Calu3 (cell line): ENCODE results near the gene ARL4A. TPM values are rescaled to one million over a fixed set of nuclear protein-coding genes. Genes with fewer than 3 reads are reported as not detected.
"Not testable (repeated sequence)": the region's sequence is repeated elsewhere in the genome, so short reads cannot be mapped to it uniquely, and the experiment has no call there.

Source experiments
- BruUV-seq: library from RNA; stranded (reverse); fragments of 400-500 nt; replicated peaks from 2 replicates; lab custom pipeline; 2021; lab: Mats Ljungman, UMichigan
- CTCF ChIA-PET: fragments of 300-600 bp; sonication (Branson Sonifier 250); formaldehyde crosslinking; loops from one replicate; lab custom pipeline; 2022; ENCODE audit warnings: antibody characterized with exemption; lab: Charles Lee
- DNase-seq: peaks from one replicate; pipeline ENCODE4 v3.0.0; 2022
- H3K27ac Mint-ChIP-seq: one replicate; pipeline ENCODE4 v1.8.0; 2022; ENCODE audit warnings: mixed read lengths; ENCODE audit not compliant: unreplicated experiment
- H3K27me3 Mint-ChIP-seq: one replicate; pipeline ENCODE4 v1.8.0; 2022; ENCODE audit warnings: mixed read lengths; ENCODE audit not compliant: unreplicated experiment
- H3K36me3 Mint-ChIP-seq: one replicate; pipeline ENCODE4 v1.8.0; 2022; ENCODE audit warnings: mild to moderate bottlenecking, moderate library complexity, mixed read lengths; ENCODE audit not compliant: insufficient read depth, unreplicated experiment
- H3K4me1 Mint-ChIP-seq: one replicate; pipeline ENCODE4 v1.8.0; 2022; ENCODE audit warnings: mild to moderate bottlenecking, low read depth, mixed read lengths; ENCODE audit not compliant: unreplicated experiment
- H3K4me3 Mint-ChIP-seq: one replicate; pipeline ENCODE4 v1.8.0; 2022; ENCODE audit warnings: mild to moderate bottlenecking, low read depth, moderate library complexity, mixed read lengths; ENCODE audit not compliant: unreplicated experiment
- H3K9me3 Mint-ChIP-seq: one replicate; pipeline ENCODE4 v1.8.0; 2022; ENCODE audit warnings: low read depth, mixed read lengths; ENCODE audit not compliant: unreplicated experiment
- CTCF ChIP-seq: fragments of 200-600 bp; IDR thresholded peaks from one replicate; pipeline ENCODE4 v1.8.0; 2022; ENCODE audit warnings: antibody characterized with exemption; ENCODE audit not compliant: unreplicated experiment
- intact Hi-C: fragments of 100-400 bp; cut with micrococcal nuclease; formaldehyde crosslinking; loops from one replicate; pipeline ENCODE4 v1.10.0; 2022; ENCODE audit not compliant: unreplicated experiment
- total RNA-seq: library from RNA; stranded (reverse); gene quantifications from 2 replicates; pipeline ENCODE4 v1.2.3, GENCODE V29; 2022

Gene ARL4A
- total RNA-seq, 1 experiment from 2014 or later, result 31.9 TPM

- no peaks in the 10 kb centered on the region for H3K36me3 Mint-ChIP-seq
- H3K27me3 Mint-ChIP-seq, result no peaks in the 10 kb centered on the region
- DNase-seq, result no peak
- CTCF ChIA-PET, result interaction anchor here (0.8 kb wide), 1 partner anchor 16 kb away, joined by 3 read pairs; no protein-coding TSS in a partner anchor
- intact Hi-C loops, result no loop called here
- TF ChIP-seq CTCF, result no peak
- BruUV-seq, result no TSS peak
- H3K4me1 Mint-ChIP-seq, result no peaks in the 10 kb centered on the region
- H3K9me3 Mint-ChIP-seq, result peaks cover 3% of the 10 kb centered on the region
- H3K4me3 Mint-ChIP-seq, result no peak overlapping the region
- H3K27ac Mint-ChIP-seq, result no peak overlapping the region
Measured at GRCh38 chr7:12670000-12670729, 17.3 kb upstream of the ARL4A start.

GRCh38 chr7:12670743-12671520 is 16.5 kb upstream of the ARL4A start:
- intact Hi-C loops, result no loop called here
- no peak overlapping the region for H3K4me3 Mint-ChIP-seq

GRCh38 chr7:12673436-12673835 is 14.0 kb upstream of the ARL4A start:
- CTCF ChIA-PET, H3K27ac Mint-ChIP-seq, H3K36me3 Mint-ChIP-seq, H3K4me1 Mint-ChIP-seq, BruUV-seq, DNase-seq, H3K27me3 Mint-ChIP-seq, H3K4me3 Mint-ChIP-seq, intact Hi-C loops: not testable (repeated sequence)
- H3K9me3 Mint-ChIP-seq, result peaks cover 17% of the 10 kb centered on the region

More at GRCh38 chr7:12670743-12671520, 16.5 kb upstream of the ARL4A start:
- BruUV-seq, result no TSS peak
- no peaks in the 10 kb centered on the region for H3K36me3 Mint-ChIP-seq
- no peak overlapping the region for H3K27ac Mint-ChIP-seq
- CTCF ChIA-PET, result no interaction called here
- no peak for DNase-seq
- H3K4me1 Mint-ChIP-seq, result no peaks in the 10 kb centered on the region
- no peaks in the 10 kb centered on the region for H3K27me3 Mint-ChIP-seq
- H3K9me3 Mint-ChIP-seq, result peaks cover 7% of the 10 kb centered on the region
- no peak for TF ChIP-seq CTCF

- CTCF ChIA-PET, result interaction anchor here (1.4 kb wide), 1 partner anchor 13 kb away, joined by 4 read pairs; the partner anchor contains the start of gene ARL4A
- Mint-ChIP-seq H3K27ac (no peak overlapping the region), H3K9me3 (peaks cover 17% of the 10 kb centered on the region), H3K27me3 (no peaks in the 10 kb centered on the region), H3K36me3 (no peaks in the 10 kb centered on the region), H3K4me3 (no peak overlapping the region), H3K4me1 (no peaks in the 10 kb centered on the region)
- no peak for DNase-seq
- no TSS peak for BruUV-seq
- TF ChIP-seq CTCF, result no peak
- intact Hi-C loops, result no loop called here
Measured at GRCh38 chr7:12674053-12674452, 13.4 kb upstream of the ARL4A start.
